ENCODE measurements around the gene CDT1.
"Not testable (repeated sequence)": the region's sequence is repeated elsewhere in the genome, so short reads cannot be mapped to it uniquely, and the experiment has no call there.

Gene CDT1

DNA sequence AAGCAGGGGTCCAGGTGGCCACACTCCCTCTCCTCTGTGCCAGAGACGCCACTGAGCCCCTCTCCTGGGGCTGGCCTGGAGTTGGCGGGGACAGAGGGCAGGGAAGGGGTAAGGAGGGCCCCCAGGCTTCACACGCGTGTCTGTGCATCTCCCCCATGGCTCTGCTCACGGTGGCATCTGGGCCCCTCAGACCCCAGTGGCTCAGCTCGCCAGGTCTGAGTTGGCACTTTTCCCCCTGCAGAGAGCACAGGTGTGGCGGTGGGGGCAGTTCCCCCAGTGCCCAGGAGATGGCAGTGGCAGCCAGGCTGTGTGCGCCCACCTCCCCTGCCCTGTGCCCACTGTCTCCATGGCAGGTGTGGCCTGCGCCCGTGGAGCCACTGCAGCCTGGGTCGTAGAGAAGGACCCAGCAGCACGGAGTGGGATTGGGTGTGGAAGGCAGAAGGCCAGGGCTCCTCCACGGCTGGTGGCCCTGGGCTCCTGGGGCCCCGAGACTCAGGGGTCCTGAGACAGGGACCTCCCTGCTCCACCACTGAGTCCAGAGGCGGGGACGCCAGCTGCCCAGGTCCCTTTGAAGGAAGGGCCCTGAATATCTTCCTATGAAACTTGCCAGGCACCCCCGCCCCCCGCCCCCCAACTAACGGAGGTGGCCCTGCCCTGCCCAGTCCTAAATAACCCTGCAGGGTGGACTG, 12.5 kb downstream of the CDT1 start:
- in situ Hi-C loops (cut with MboI; ENCODE audit: low sequenced_read_pairs): no loop called here

- in situ Hi-C loops (cut with MboI; ENCODE audit: low sequenced_read_pairs): no loop called here
These were observed 13.3 kb downstream of the CDT1 start for GRCh38 chr16:88816736-88817535.

DNA sequence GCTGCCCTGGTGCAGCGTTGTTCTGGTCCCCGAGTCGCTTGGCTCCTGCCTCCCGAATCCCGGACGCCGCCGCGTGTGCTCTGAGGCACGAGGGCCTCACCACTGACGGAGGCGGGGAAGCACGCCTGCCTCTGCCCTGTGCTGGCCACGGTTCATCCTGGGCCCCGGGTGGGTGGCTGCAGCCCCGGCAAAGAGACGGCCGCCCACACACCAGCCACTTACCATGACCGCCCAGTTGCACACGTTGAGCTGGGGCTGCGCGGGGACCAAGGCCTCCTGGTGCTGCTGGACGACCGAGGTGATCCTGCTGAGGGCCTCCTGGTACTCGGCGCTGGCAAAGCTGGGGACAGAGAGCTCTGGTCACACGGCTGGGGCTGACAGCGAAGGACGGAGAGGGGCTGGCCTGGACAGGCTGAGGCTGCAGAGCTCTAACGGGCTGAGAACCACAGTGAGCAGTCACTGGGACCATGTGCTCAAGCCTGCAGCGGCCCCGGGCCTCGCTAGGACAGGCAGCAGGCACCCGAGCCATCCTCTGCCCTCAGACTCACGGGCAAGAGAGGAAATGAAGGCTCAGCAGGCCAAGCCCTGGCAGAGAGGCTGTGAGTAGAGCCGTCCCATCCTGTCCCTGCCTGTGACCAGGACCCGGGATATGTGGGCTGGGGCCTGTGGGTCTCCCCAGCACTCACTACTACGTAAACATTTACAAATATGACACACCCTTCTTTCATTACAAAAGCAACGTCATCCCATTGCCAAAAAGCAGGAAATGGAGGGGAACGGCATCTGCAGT, 14.4 kb downstream of the CDT1 start:
- in situ Hi-C loops (cut with MboI; ENCODE audit: low sequenced_read_pairs): no loop called here

GRCh38 chr16:88818575-88818874, 14.9 kb downstream of the CDT1 start:
- in situ Hi-C loops (cut with MboI; ENCODE audit: low sequenced_read_pairs): no loop called here

DNA sequence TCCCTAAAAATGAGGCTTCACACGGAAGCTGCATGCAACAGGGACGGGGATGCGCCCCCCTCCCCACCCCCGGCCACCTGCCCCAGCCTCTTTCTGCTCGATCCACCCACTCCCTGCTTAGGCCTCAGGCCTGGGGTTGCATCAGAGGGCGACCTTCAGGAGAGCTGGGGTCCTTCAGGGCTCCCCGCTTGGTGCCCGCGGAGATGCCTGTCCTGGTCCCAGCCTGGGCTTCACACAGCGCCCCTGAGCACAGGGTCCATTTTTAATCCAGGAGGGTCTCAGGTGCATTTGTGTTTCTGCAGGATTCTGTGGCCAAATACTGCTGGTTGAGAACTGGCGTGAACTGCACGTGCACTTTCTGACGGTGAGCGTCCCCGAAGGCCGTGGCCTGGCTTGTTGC, 15.5 kb downstream of the CDT1 start:
- in situ Hi-C loops (cut with MboI; ENCODE audit: low sequenced_read_pairs): no loop called here

- in situ Hi-C loops (cut with MboI; ENCODE audit: low sequenced_read_pairs): no loop called here
These were observed 16.9 kb downstream of the CDT1 start for GRCh38 chr16:88820385-88821025.

DNA sequence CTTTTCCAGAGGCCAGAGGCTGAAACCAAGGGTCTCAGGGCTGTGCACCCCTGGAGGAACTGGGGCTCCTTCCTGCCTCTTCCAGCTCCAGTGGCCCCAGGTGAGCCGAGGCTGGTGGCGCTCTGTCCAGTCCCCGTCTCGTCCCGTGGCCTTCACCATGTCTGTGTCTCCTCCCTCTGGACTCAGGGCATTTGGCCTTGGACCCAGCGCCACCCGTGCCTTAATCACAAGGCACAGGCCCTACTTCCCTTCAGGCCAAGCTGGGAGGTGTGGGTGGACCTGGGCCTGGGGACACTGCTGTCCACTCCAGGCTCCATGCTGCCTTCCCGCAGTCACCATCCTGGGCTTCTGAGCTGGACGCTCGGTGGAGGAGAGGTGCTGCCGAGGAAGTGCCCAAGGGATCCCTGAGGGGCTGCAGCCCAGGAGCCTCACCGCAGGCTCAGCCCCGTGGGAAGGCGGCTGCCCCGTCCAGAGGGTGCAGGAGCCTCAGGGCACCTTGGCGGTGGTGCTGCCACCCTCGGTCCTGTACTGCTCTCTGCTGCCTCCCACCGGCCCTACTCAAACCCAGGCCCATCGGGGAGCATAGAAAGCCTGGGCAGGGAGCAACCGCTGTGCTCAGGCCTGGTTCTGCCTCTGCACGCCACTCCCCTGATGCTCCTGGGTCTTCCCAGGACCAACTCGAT, 17.7 kb downstream of the CDT1 start:
- in situ Hi-C loops (cut with MboI; ENCODE audit: low sequenced_read_pairs): no loop called here

DNA sequence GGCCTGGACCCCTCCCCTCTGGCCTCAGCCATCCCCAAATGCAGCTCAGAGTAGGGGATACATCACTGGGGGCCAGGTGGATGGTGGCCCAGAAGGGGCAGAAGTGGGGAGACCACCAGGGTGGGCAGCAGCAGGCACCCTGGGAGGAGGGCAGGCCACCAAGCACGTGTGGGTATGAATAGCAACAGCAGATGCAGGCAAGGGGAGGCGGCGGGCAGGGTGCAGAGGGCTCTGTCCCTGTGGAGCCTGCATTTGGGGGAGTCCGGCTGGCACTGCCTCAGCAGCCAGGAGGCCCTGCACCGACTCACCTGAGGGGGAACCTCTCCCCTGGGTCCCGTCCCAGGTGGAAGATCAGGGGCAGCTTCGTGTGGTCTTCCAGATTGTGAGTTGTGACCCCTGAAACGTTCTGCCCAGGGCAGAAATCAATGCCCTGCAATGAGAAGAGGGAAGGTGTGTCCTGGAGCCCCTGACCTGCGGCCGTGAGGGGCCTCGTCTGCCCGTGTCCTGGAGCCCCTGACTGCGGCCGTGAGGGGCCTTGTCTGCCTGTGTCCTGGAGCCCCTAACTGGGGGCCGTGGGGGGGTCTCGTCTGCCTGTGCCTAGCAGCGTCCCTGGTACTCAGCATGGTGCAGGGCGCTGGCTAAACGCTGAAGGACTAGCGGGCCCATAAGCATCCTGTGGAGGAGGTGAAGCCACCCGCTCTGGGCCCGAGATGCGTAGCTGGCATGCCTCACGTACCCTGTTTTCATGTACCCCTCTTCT, 18.9 kb downstream of the CDT1 start:
- in situ Hi-C loops (cut with MboI; ENCODE audit: low sequenced_read_pairs): no loop called here

GRCh38 chr16:88823646-88824045, 20.1 kb downstream of the CDT1 start:
- in situ Hi-C loops (cut with MboI; ENCODE audit: low sequenced_read_pairs): not testable (repeated sequence)

- in situ Hi-C loops (cut with MboI; ENCODE audit: low sequenced_read_pairs): no loop called here
These were observed 20.9 kb downstream of the CDT1 start for GRCh38 chr16:88824256-88825077.

DNA sequence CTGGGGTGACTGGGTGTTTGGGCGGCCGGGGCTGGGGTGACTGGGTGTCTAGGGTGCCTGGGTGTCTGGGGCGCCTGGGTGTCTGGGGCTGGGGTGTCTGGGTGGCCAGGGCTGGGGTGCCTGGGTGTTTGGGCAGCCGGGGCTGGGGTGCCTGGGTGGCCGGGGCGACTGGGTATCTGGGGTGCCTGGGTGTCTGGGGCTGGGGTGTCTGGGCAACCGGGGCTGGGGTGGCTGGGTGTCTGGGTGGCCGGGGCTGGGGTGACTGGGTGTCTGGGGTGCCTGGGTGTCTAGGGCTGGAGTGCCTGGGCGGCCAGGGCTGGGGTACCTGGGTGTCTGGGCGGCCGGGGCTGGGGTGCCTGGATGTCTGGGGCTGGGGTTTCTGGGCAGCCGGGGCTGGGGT, 21.6 kb downstream of the CDT1 start:
- in situ Hi-C loops (cut with MboI; ENCODE audit: low sequenced_read_pairs): no loop called here

GRCh38 chr16:88826070-88826840, 22.7 kb downstream of the CDT1 start:
- in situ Hi-C loops (cut with MboI; ENCODE audit: low sequenced_read_pairs): no loop called here

DNA sequence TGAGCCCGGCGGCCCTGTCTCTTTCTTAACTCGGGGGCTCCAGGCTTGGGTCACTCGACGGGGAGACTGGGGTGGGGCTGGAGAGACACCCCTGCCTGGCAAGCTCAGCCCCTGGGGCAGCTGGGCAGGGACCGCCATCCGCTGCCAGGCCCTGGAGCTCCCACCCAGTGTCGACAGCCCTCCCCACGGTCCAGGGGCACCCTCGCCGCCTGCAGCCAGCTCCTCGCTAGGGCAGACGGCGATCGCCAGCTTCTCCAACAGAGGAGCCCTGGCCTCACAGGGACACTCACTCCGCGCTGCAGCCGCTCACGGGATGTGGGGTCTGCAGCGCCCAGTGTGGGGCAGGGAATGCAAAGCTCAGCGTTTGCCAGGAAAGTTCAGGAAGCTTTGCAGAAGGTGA, 24.1 kb downstream of the CDT1 start:
- in situ Hi-C loops (cut with MboI; ENCODE audit: low sequenced_read_pairs): no loop called here

GRCh38 chr16:88828711-88829110, 25.1 kb downstream of the CDT1 start:
- in situ Hi-C loops (cut with MboI; ENCODE audit: low sequenced_read_pairs): no loop called here

DNA sequence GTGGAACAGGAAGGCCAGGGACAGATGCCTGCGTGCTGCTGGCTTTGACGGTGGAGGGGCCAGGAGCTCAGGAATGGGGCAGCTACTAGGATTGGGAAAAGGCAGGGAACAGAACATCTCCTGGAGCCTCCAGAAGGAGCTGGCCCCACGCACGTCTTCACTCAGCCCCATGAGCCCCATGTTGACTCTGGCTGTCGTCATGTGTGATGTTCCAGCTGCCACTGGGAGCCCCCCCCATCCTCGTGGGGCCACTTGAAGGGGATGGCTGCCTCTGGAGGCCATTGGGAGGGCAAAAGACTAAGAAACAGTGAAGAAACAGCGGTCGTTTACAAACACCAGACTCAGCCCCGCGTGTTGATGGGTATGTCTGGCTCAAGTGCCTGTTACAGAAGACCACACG, 26.7 kb downstream of the CDT1 start:
- in situ Hi-C loops (cut with MboI; ENCODE audit: low sequenced_read_pairs): no loop called here

GRCh38 chr16:88830783-88831182, 27.2 kb downstream of the CDT1 start:
- in situ Hi-C loops (cut with MboI; ENCODE audit: low sequenced_read_pairs): no loop called here

DNA sequence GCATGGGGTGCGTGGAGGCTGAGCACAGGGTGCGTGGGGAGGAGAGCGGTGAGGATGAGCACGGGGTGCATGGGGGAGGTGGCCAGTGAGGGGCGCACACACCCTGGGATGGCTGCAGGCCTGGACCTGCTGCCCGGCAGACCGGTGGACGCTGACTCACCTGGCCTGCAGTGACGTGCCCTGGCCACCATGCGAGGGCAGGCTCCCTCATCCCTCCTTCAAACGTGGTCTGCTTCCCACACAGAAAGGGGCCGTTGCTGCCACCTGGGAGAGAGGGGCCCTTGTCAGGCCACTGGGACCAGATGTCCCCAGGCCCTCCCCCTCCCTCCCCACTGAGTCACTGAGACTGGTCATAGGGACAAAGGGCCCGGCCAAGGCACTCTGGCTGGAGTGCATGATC, 28.2 kb downstream of the CDT1 start:
- in situ Hi-C loops (cut with MboI; ENCODE audit: low sequenced_read_pairs): no loop called here

- in situ Hi-C loops (cut with MboI; ENCODE audit: low sequenced_read_pairs): no loop called here
These were observed 29.5 kb downstream of the CDT1 start for GRCh38 chr16:88833086-88833485.

- in situ Hi-C loops (cut with MboI; ENCODE audit: low sequenced_read_pairs): no loop called here
These were observed 31.1 kb downstream of the CDT1 start for GRCh38 chr16:88834670-88835069.
